ENCODE measurements around the gene ZBTB39. TPM values are rescaled to one million over a fixed set of nuclear protein-coding genes. Genes with fewer than 3 reads are reported as not detected.

ZBTB39 gene
- total and polyA plus RNA-seq, 2 of the 8 experiments (the other 6 are each of a cell fraction or from before 2014, with no cell fraction given), result 19.3 to 25.0 TPM

DNA sequence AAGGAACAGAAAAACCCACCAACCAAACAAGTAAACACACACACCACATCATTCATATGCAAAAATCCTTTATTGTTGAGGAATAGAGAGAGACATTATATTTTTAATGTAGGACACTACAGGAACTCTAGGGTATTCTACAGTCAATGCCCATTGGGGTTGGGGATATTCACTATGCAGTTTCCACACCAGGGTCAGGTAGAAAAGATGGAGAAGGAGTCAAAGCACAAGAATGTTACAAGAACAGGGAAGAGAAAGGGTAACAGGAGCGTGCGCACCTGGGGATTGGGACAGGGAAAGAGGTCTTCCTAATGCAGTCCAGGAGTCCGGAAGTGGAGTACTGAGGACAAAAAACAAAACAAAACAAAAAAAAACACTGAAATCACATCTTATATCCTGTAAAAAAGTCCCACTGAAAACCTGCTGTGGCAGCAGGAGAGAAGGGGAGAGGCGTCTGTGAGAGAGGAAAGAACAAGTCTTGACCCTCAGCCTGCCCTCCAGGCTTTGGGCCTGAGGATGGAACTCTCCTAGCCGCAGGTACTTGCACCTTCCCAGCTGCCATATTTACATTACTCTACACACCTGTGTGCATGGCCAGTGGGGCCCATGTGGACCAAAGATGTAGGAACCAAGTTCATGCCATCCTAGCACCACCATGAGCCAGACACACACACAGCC lies 3.7 kb upstream of the ZBTB39 start:
- H4K91ac ChIP-seq (replicated peaks; ENCODE audit: insufficient read length, low read length), result peak overlapping the region; percentile 57
- H2BK20ac ChIP-seq (ENCODE audit: low read length), result no peak overlapping the region
- peak overlapping the region in 1 of 2 experiments; percentile 9; a peak in 2 of 4 replicates for H3K4me2 ChIP-seq (ENCODE audit: insufficient read depth in 1 of 2, low read depth in 2 of 2, low read length in 2 of 2)
- no peak overlapping the region; the same call in 1 of the 2 replicates for H3K18ac ChIP-seq (ENCODE audit: extremely low read depth, low read length)
- no peak overlapping the region for H3K14ac ChIP-seq (ENCODE audit: insufficient read length)
- H2BK5ac ChIP-seq (ENCODE audit: low read depth, low read length), result 0 out of 2 replicates have a peak overlapping the region, but pooled peaks have one; percentile 53
- no peaks in the 10 kb centered on the region for H3K79me1 ChIP-seq (ENCODE audit: low read depth, low read length)
- H2BK12ac ChIP-seq (ENCODE audit: low read depth, low read length), result no peak overlapping the region
- H2BK120ac ChIP-seq (replicated peaks; ENCODE audit: low read depth, low read length), result peak overlapping the region; percentile 24
- H3K27me3 ChIP-seq (replicated peaks in 1 of 4; ENCODE audit: control insufficient read depth in 3 of 4, extremely low read depth in 1 of 4, insufficient read depth in 3 of 4, low read length in 3 of 4), result no peaks in the 10 kb centered on the region
- no peak overlapping the region for H2BK15ac ChIP-seq (ENCODE audit: low read length)
- WGBS, 2 experiments (ENCODE audit: extremely low coverage in 1 of 2, insufficient coverage in 1 of 2, insufficient read length in 1 of 2, insufficient replicate concordance in 2 of 2, low coverage in 1 of 2, low lambda C conversion rate in 2 of 2, missing lambda C conversion rate in 1 of 2), result 84% methylated on average over 5 of the region's 5 CpGs; no CpG with 5 or more reads in 1 of the 2 experiments
- H3K4ac ChIP-seq (replicated peaks; ENCODE audit: insufficient read length, low read depth, low read length), result no peak overlapping the region
- H3K4me3 ChIP-seq (ENCODE audit: extremely low read depth in 1 of 4, insufficient read depth in 2 of 4, low read depth in 3 of 4, low read length in 4 of 4), result 0 out of 8 replicates have a peak overlapping the region, but pooled peaks of 1 of the 4 experiments have one; percentile 2
- peaks cover 0 to 8% of the 10 kb centered on the region in 2 experiments; a peak in 2 of 4 replicates for H3K79me2 ChIP-seq (ENCODE audit: control insufficient read depth in 1 of 2, insufficient read depth in 2 of 2, low read length in 2 of 2)
- no peaks in the 10 kb centered on the region for H3K9me3 ChIP-seq (ENCODE audit: insufficient read depth in 2 of 2, low read depth in 1 of 2, low read length in 1 of 2)
- FAIRE-seq, result no peak
- H3K4me1 ChIP-seq (replicated peaks in 1 of 4; ENCODE audit: control insufficient read depth in 3 of 4, insufficient read depth in 4 of 4, low read length in 3 of 4), result peaks cover 2 to 15% (median 11%) of the 10 kb centered on the region in 4 experiments
- H3K9ac ChIP-seq (replicated peaks in 1 of 4; ENCODE audit: extremely low read depth in 1 of 4, low read depth in 3 of 4, low read length in 3 of 4), result no peak overlapping the region; a peak in 1 of 7 replicates
- no peaks in the 10 kb centered on the region; a peak in 1 of 8 replicates for H3K36me3 ChIP-seq (ENCODE audit: control insufficient read depth in 2 of 4, insufficient read depth in 4 of 4, low read length in 3 of 4)
- H4K20me1 ChIP-seq (replicated peaks in 1 of 2; ENCODE audit: control insufficient read depth in 1 of 2, insufficient read depth in 2 of 2, low read length in 2 of 2), result no peaks in the 10 kb centered on the region
- H3K56ac ChIP-seq (replicated peaks; ENCODE audit: insufficient read length, low read depth, low read length), result no peak overlapping the region
- POLR2A ChIA-PET (ENCODE audit: partially characterized antibody), result interaction anchor here (3.7 kb wide), 1 partner anchor 102 kb away, joined by 17 read pairs; the partner anchor contains the start of gene STAT6
- no peak overlapping the region for H4K5ac ChIP-seq (ENCODE audit: insufficient read length, low read depth, low read length)
- no peaks in the 10 kb centered on the region; the same call in 1 of the 2 replicates for H3K23me2 ChIP-seq (ENCODE audit: low read depth, low read length)
- no peak for DNase-seq (ENCODE audit: low read depth in 1 of 2, low spot score in 2 of 2)
- CTCF ChIA-PET (ENCODE audit: partially characterized antibody), result interaction anchor here (0.7 to 10.1 kb wide), 14 partner anchors 8 to 778 kb away, joined by 3 to 95 read pairs (median 5); partner anchors contain the start of genes STAT6 and TAC3
- H2AK5ac ChIP-seq (ENCODE audit: low read depth, low read length), result no peak overlapping the region
- TF ChIP-seq TEAD4 (IDR thresholded peaks at IDR 0.05; ENCODE audit: low read depth, low read length) (0 out of 2 replicates have a peak, but pooled peaks have one; percentile 25), SP1 (IDR thresholded peaks at IDR 0.05; ENCODE audit: low read depth, low read length) (peak; percentile 77; the same call in 1 of the 2 replicates), TAF1 (IDR thresholded peaks at IDR 0.05; ENCODE audit: low read depth, low read length) (no peak)
- no peak overlapping the region for H2AFZ ChIP-seq (ENCODE audit: low read length)
- no peak overlapping the region for H4K8ac ChIP-seq (ENCODE audit: extremely low read depth, insufficient read depth, low read length)
- no peak overlapping the region for H3K27ac ChIP-seq (ENCODE audit: low read depth, low read length)
- no peak overlapping the region for H3K23ac ChIP-seq (ENCODE audit: insufficient read length)

Measured in H1 (cell line).